Panc1 (cell line): Measurements from ENCODE around the gene CNDP1. TPM values are rescaled to one million over a fixed set of nuclear protein-coding genes. Genes with fewer than 3 reads are reported as not detected.

ENCODE experiments used
- ATAC-seq: fragments of 200-7000 bp; cut with Tn5 transposase; 2 replicates; pipeline ENCODE4 v1.9.1; 2020; ENCODE audit warnings: mild to moderate bottlenecking, moderate library complexity
- BruUV-seq: library from RNA; stranded (reverse); fragments of 400-500 nt; replicated peaks from 2 replicates; lab custom pipeline; 2021; lab: Mats Ljungman, UMichigan
- CTCF ChIA-PET: fragments of 300-600 bp; sonication (Branson Sonifier 250); formaldehyde crosslinking; loops from one replicate; lab custom pipeline; 2022; ENCODE audit warnings: antibody characterized with exemption; lab: Charles Lee
- POLR2A ChIA-PET: fragments of 300-600 bp; sonication (Branson Sonifier 250); formaldehyde crosslinking; loops from one replicate; lab custom pipeline; 2022; ENCODE audit warnings: antibody characterized with exemption; lab: Charles Lee
- DNase-seq: peaks from one replicate; pipeline ENCODE4 v3.0.0-alpha.2; 2010; ENCODE audit warnings: low read depth, low spot score
- H3K27ac ChIP-seq: 2 replicates; pipeline ENCODE4 v1.5.1; 2011; ENCODE audit warnings: mild to moderate bottlenecking, low read length, inconsistent platforms
- H3K27me3 ChIP-seq: fragments of 200-500 bp; sonication (Bioruptor generic); 2 replicates; pipeline ENCODE4 v1.6.0; 2014; ENCODE audit warnings: low read length, inconsistent platforms; ENCODE audit not compliant: control insufficient read depth, insufficient read depth
- H3K36me3 ChIP-seq: fragments of 200-500 bp; sonication (Bioruptor generic); 2 replicates; pipeline ENCODE4 v1.5.1; 2014; ENCODE audit warnings: inconsistent platforms, mild to moderate bottlenecking, low read length, moderate library complexity; ENCODE audit not compliant: control insufficient read depth, insufficient read depth
- H3K4me1 ChIP-seq: 2 replicates; pipeline ENCODE4 v1.5.1; 2011; ENCODE audit warnings: inconsistent platforms, mild to moderate bottlenecking, low read length, moderate library complexity; ENCODE audit not compliant: control insufficient read depth, insufficient read depth
- H3K4me3 ChIP-seq, 2 experiments: 2 replicates each; pipeline ENCODE4 v1.5.1; 2011 to 2012; ENCODE audit warnings: low read depth in 2 of 2, low read length in 2 of 2, mild to moderate bottlenecking in 2 of 2, inconsistent platforms in 1 of 2, moderate library complexity in 1 of 2
- H3K9me3 ChIP-seq: fragments of 200-500 bp; sonication (Bioruptor generic); 2 replicates; pipeline ENCODE4 v1.5.1; 2014; ENCODE audit warnings: low read depth, mild to moderate bottlenecking, inconsistent platforms, low read length, moderate library complexity; ENCODE audit not compliant: control insufficient read depth, insufficient read depth
- POLR2AphosphoS5 ChIP-seq: IDR thresholded peaks from 2 replicates; pipeline ENCODE4 v1.6.1; 2012; ENCODE audit warnings: mild to moderate bottlenecking, low read depth, low read length, moderate library complexity
- REST ChIP-seq, 2 experiments: IDR thresholded peaks; 2 replicates each; pipeline ENCODE4 v1.6.1; 2011 to 2012; ENCODE audit warnings: low read depth in 2 of 2, control low read depth in 1 of 2, low read length in 1 of 2, mild to moderate bottlenecking in 1 of 2, moderate library complexity in 1 of 2; ENCODE audit not compliant: insufficient read depth in 1 of 2
- SIN3A ChIP-seq: IDR thresholded peaks from 2 replicates; pipeline ENCODE4 v1.6.1; 2012; ENCODE audit warnings: low read depth, mild to moderate bottlenecking, low read length, moderate library complexity, borderline replicate concordance; ENCODE audit not compliant: insufficient read depth
- TCF7L2 ChIP-seq: IDR thresholded peaks from 2 replicates; pipeline ENCODE4 v1.6.1; 2011; ENCODE audit warnings: mild to moderate bottlenecking, low read depth, low read length, inconsistent platforms
- in situ Hi-C: cut with HindIII; loops from 2 replicates; pipeline ENCODE4 v1.10.0; 2016; ENCODE audit warnings: low sequenced_read_pairs, low pct_unique_long_range_greater_than_20kb
- intact Hi-C: fragments of 100-400 bp; cut with micrococcal nuclease; formaldehyde crosslinking; loops from one replicate; pipeline ENCODE4 v1.10.0; 2022; ENCODE audit not compliant: unreplicated experiment
- total RNA-seq: library from RNA; stranded (reverse); gene quantifications from one replicate; pipeline ENCODE4 v1.2.1, GENCODE V29; 2021; ENCODE audit not compliant: unreplicated experiment
- TF ChIP-seq, protein P1 (sequence below): fragments of 450-650 bp; IDR thresholded peaks from 2 replicates; pipeline ENCODE4 v1.5.1; 2017; ENCODE audit warnings: mild to moderate bottlenecking

The CNDP1 gene
- total RNA-seq, 1 experiment from 2014 or later = not detected

GRCh38 chr18:74528913-74529312 is 5.4 kb upstream of the CNDP1 start:
- H3K9me3 ChIP-seq = no peaks in the 10 kb centered on the region
- intact Hi-C loops = no loop called here
- TF ChIP-seq TCF7L2 = no peak
- no peak for TF ChIP-seq POLR2AphosphoS5
- no peak for TF ChIP-seq SIN3A
- no peak for TF ChIP-seq REST (IDR thresholded peaks at IDR 0.05; ENCODE audit: insufficient read depth in 1 of 2, low read depth in 2 of 2, low read length in 1 of 2)
- TF ChIP-seq, protein P1, sequence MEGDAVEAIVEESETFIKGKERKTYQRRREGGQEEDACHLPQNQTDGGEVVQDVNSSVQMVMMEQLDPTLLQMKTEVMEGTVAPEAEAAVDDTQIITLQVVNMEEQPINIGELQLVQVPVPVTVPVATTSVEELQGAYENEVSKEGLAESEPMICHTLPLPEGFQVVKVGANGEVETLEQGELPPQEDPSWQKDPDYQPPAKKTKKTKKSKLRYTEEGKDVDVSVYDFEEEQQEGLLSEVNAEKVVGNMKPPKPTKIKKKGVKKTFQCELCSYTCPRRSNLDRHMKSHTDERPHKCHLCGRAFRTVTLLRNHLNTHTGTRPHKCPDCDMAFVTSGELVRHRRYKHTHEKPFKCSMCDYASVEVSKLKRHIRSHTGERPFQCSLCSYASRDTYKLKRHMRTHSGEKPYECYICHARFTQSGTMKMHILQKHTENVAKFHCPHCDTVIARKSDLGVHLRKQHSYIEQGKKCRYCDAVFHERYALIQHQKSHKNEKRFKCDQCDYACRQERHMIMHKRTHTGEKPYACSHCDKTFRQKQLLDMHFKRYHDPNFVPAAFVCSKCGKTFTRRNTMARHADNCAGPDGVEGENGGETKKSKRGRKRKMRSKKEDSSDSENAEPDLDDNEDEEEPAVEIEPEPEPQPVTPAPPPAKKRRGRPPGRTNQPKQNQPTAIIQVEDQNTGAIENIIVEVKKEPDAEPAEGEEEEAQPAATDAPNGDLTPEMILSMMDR = no peak
- H3K27ac ChIP-seq = no peak overlapping the region
- in situ Hi-C loops = no loop called here
- no peak for DNase-seq
- H3K36me3 ChIP-seq = no peaks in the 10 kb centered on the region
- POLR2A ChIA-PET = no interaction called here
- no TSS peak for BruUV-seq
- CTCF ChIA-PET = no interaction called here
- no peaks in the 10 kb centered on the region; the same call in 1 of the 2 replicates for H3K27me3 ChIP-seq
- ATAC-seq = no peak
- no peak overlapping the region for H3K4me3 ChIP-seq
- H3K4me1 ChIP-seq = no peaks in the 10 kb centered on the region

DNA sequence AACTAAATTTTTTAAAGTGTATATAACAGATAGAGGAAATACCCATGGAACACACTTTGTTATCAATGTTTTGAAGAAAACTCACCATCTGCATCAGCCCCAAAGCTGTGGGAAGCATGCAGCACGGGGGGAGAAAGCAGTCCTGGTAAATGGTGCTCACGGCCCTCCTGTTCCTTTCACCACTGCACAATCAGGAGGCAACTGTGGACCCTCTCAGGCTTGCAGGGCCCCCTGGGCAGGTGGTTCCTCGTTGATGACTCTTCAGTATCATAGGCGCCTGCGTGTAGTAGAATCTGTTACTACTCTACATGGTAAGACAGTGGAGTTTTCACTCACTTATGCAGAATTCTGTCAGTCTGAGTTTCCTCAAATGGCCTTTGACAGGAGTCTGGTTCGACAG is 4.9 kb upstream of the CNDP1 start:
- ChIA-PET CTCF (no interaction called here), POLR2A (no interaction called here)
- no peak overlapping the region for H3K27ac ChIP-seq
- no peaks in the 10 kb centered on the region for H3K4me1 ChIP-seq
- no peaks in the 10 kb centered on the region for H3K9me3 ChIP-seq
- TF ChIP-seq POLR2AphosphoS5 (no peak), SIN3A (no peak), REST (IDR thresholded peaks at IDR 0.05; ENCODE audit: insufficient read depth in 1 of 2, low read depth in 2 of 2, low read length in 1 of 2) (no peak), TCF7L2 (no peak)
- TF ChIP-seq, protein P1 = no peak
- BruUV-seq = no TSS peak
- no peak for DNase-seq
- no peak overlapping the region for H3K4me3 ChIP-seq
- H3K36me3 ChIP-seq = no peaks in the 10 kb centered on the region
- intact Hi-C loops (no loop called here), in situ Hi-C loops (no loop called here)
- ATAC-seq = no peak
- H3K27me3 ChIP-seq = no peaks in the 10 kb centered on the region; the same call in 1 of the 2 replicates
